T-helper 1 cell treated with Interleukin-12 subunit alpha and Interleukin-12 subunit beta and Interleukin-4 antibody, amounts not matched to agents 30 ng/mL and 1 ng/mL, for 36 hours (primary cell): Measurements from ENCODE around the gene CASK. TPM values are rescaled to one million over a fixed set of nuclear protein-coding genes. Genes with fewer than 3 reads are reported as not detected.

ENCODE experiments used
- intact Hi-C: fragments of 100-400 bp; cut with micrococcal nuclease; formaldehyde crosslinking; loops from one replicate; pipeline ENCODE4 v1.15.1; 2024
- total RNA-seq: library from RNA; stranded (reverse); gene quantifications from 2 replicates; pipeline ENCODE4 v1.2.3, GENCODE V29; 2022

Gene CASK
- total RNA-seq, 1 donor from 2014 or later: 36.5 TPM

- intact Hi-C loops: no loop called here
Measured at GRCh38 chrX:41837270-41837944, 85.9 kb downstream of the CASK start.

- intact Hi-C loops: no loop called here
Measured at GRCh38 chrX:41828826-41829225, 94.5 kb downstream of the CASK start.

- intact Hi-C loops: no loop called here
Measured at GRCh38 chrX:41827886-41828285, 95.5 kb downstream of the CASK start.

- intact Hi-C loops: no loop called here
Measured at GRCh38 chrX:41825796-41826195, 97.6 kb downstream of the CASK start.

GRCh38 chrX:41824551-41824950 lies 98.8 kb downstream of the CASK start:
- intact Hi-C loops: no loop called here

GRCh38 chrX:41823402-41823801 lies 100.0 kb downstream of the CASK start:
- intact Hi-C loops: no loop called here

- intact Hi-C loops: no loop called here
Measured at GRCh38 chrX:41822892-41823291, 100.5 kb downstream of the CASK start.

- intact Hi-C loops: no loop called here
Measured at GRCh38 chrX:41808047-41808446, 115.3 kb downstream of the CASK start.

- intact Hi-C loops: no loop called here
Measured at GRCh38 chrX:41802958-41803357, 120.4 kb downstream of the CASK start.

- intact Hi-C loops: loop anchor here (2.0 to 10.0 kb wide), 8 partner anchors 123 to 1855 kb away; partner anchors contain the start of genes CASK and MAOA
Measured at GRCh38 chrX:41799661-41800060, 123.7 kb downstream of the CASK start.

- intact Hi-C loops: loop anchor here (5.0 to 10.0 kb wide), 7 partner anchors 328 to 1858 kb away; partner anchors contain the start of gene MAOA
Measured at GRCh38 chrX:41796577-41796976, 126.8 kb downstream of the CASK start.

- intact Hi-C loops: loop anchor here (5.0 to 10.0 kb wide), 7 partner anchors 329 to 1859 kb away; partner anchors contain the start of gene MAOA
Measured at GRCh38 chrX:41796046-41796445, 127.3 kb downstream of the CASK start.

- intact Hi-C loops: no loop called here
Measured at GRCh38 chrX:41789374-41789773, 134.0 kb downstream of the CASK start.

GRCh38 chrX:41785685-41786084 lies 137.7 kb downstream of the CASK start:
- intact Hi-C loops: no loop called here

GRCh38 chrX:41781500-41781899 lies 141.9 kb downstream of the CASK start:
- intact Hi-C loops: loop anchor here (1.0 kb wide), 2 partner anchors 1777 to 1969 kb away; no protein-coding TSS in a partner anchor

- intact Hi-C loops: loop anchor here (5.0 kb wide), 2 partner anchors 53 to 1552 kb away; no protein-coding TSS in a partner anchor
Measured at GRCh38 chrX:41779941-41780340, 143.4 kb downstream of the CASK start.

- intact Hi-C loops: loop anchor here (5.0 kb wide), 2 partner anchors 52 to 1553 kb away; no protein-coding TSS in a partner anchor
Measured at GRCh38 chrX:41779030-41779564, 144.3 kb downstream of the CASK start.

GRCh38 chrX:41761702-41762101 lies 161.7 kb downstream of the CASK start:
- intact Hi-C loops: loop anchor here (10.0 kb wide), 1 partner anchor 397 kb away; no protein-coding TSS in a partner anchor

- intact Hi-C loops: loop anchor here (10.0 kb wide), 1 partner anchor 396 kb away; no protein-coding TSS in a partner anchor
Measured at GRCh38 chrX:41761169-41761568, 162.2 kb downstream of the CASK start.

- intact Hi-C loops: loop anchor here (1.0 to 10.0 kb wide), 6 partner anchors 202 to 1108 kb away; no protein-coding TSS in a partner anchor
Measured at GRCh38 chrX:41759817-41760216, 163.5 kb downstream of the CASK start.

- intact Hi-C loops: loop anchor here (2.0 to 5.0 kb wide), 2 partner anchors 426 to 1106 kb away; no protein-coding TSS in a partner anchor
Measured at GRCh38 chrX:41758401-41758800, 165.0 kb downstream of the CASK start.

- intact Hi-C loops: no loop called here
Measured at GRCh38 chrX:41750716-41751115, 172.6 kb downstream of the CASK start.
